ENCODE measurements around the gene DPH3.

DNA sequence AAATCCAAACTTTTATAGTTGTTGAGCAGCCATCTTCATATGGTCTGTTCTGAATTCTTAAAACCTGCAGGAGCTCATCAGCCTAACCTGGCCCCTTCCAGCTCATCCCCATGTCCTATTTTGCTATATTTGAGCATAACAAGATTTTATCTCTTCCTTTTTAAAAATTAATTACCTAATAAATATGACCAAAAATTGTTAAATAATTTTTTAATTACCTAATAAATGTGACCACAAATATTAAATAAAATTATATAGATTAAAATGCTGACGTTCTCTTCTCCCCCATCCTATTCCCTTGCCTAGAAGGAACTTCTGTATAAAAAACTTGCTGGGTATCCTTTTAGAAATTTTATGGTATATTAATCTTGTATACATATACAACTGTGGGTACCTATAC lies 44.0 kb upstream of the DPH3 start:
- TF ChIP-seq CTCF (IDR thresholded peaks at IDR 0.05; ENCODE audit: control extremely low read depth in 1 of 3, insufficient read depth in 1 of 3, low read depth in 1 of 3, low read length in 3 of 3) (no peak), JUND (IDR thresholded peaks at IDR 0.05; ENCODE audit: low read length) (no peak)
- TF ChIP-seq, protein P1, sequence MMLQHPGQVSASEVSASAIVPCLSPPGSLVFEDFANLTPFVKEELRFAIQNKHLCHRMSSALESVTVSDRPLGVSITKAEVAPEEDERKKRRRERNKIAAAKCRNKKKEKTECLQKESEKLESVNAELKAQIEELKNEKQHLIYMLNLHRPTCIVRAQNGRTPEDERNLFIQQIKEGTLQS (IDR thresholded peaks at IDR 0.05; ENCODE audit: insufficient read depth, low read depth, low read length) = no peak
